Retina (tissue), 1 donor: ENCODE data around the gene HOXD1.

Experiments used
- DNase-seq: peaks from one replicate; pipeline ENCODE4 v3.0.0-alpha.2; 2016

HOXD1 gene

GRCh38 chr2:176187200-176187898, 1.1 kb upstream of the HOXD1 start:
- peak; percentile 68 for DNase-seq

- peak; percentile 54 for DNase-seq
Measured at GRCh38 chr2:176188774-176189680, 559 bp downstream of the HOXD1 start.

- peak; percentile 66 for DNase-seq
Measured at GRCh38 chr2:176189681-176190641, 1.5 kb downstream of the HOXD1 start.

GRCh38 chr2:176192351-176192750, 3.9 kb downstream of the HOXD1 start:
- no peak for DNase-seq

- DNase-seq = no peak
Measured at GRCh38 chr2:176193048-176193447, 4.6 kb downstream of the HOXD1 start.

- DNase-seq = no peak
Measured at GRCh38 chr2:176199902-176200301, 11.4 kb downstream of the HOXD1 start.

- no peak for DNase-seq
Measured at GRCh38 chr2:176200971-176201370, 12.5 kb downstream of the HOXD1 start.

- DNase-seq = no peak
Measured at GRCh38 chr2:176202491-176202890, 14.0 kb downstream of the HOXD1 start.

GRCh38 chr2:176205126-176205525, 16.7 kb downstream of the HOXD1 start:
- no peak for DNase-seq

GRCh38 chr2:176206136-176206535, 17.7 kb downstream of the HOXD1 start:
- DNase-seq = no peak

GRCh38 chr2:176206682-176207081, 18.2 kb downstream of the HOXD1 start:
- DNase-seq = no peak

GRCh38 chr2:176211110-176211509, 22.6 kb downstream of the HOXD1 start:
- DNase-seq = no peak

GRCh38 chr2:176212276-176212675, 23.8 kb downstream of the HOXD1 start:
- no peak for DNase-seq

- no peak for DNase-seq
Measured at GRCh38 chr2:176213406-176213805, 24.9 kb downstream of the HOXD1 start.

- no peak for DNase-seq
Measured at GRCh38 chr2:176227874-176228273, 39.4 kb downstream of the HOXD1 start.

GRCh38 chr2:176234156-176234555, 45.7 kb downstream of the HOXD1 start:
- DNase-seq = no peak

- DNase-seq = no peak
Measured at GRCh38 chr2:176234940-176235339, 46.5 kb downstream of the HOXD1 start.

GRCh38 chr2:176237456-176237855, 49.0 kb downstream of the HOXD1 start:
- DNase-seq = no peak

GRCh38 chr2:176239031-176239430, 50.6 kb downstream of the HOXD1 start:
- peak; percentile 20 for DNase-seq

GRCh38 chr2:176240301-176240700, 51.8 kb downstream of the HOXD1 start:
- DNase-seq = no peak
